ENCODE measurements around the gene RSPO1.

DNA sequence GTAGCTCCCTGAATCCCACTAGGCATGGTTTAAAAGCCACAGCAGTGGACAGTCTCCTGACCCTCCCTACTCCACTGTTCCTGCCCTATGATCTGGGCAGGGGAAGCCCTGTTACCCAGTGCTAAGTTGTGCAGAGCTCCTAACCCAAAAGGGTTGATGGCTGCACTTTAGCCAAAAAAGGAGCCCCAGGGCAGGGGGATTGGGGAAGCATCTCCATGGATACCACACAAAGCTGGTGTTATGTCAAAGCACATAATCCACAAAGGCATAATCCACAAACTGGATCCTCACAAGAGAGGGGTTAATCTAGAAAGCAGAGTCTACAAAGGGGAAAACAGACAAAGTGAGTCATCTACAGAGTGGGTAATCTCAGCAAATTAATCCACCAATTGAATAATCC is 5.7 kb downstream of the RSPO1 start:
- TF ChIP-seq EZH2 (IDR thresholded peaks at IDR 0.05; ENCODE audit: insufficient read depth, poor library complexity, severe bottlenecking) (no peak), EZH2phosphoT487 (IDR thresholded peaks at IDR 0.05; ENCODE audit: insufficient read depth, low read depth) (no peak)

Data from GM23248 (cell line).